AG10803 (cell line): ENCODE results near the gene CYP2A13.
"Not testable (repeated sequence)": the region's sequence is repeated elsewhere in the genome, so short reads cannot be mapped to it uniquely, and the experiment has no call there.

Source experiments
- DNase-seq: peaks from one replicate; pipeline ENCODE4 v3.0.0; 2010; ENCODE audit warnings: low read depth
- H3K4me3 ChIP-seq: 2 replicates; pipeline ENCODE4 v1.5.1; 2011; ENCODE audit warnings: mild to moderate bottlenecking, low read length, control low read depth
- CTCF ChIP-seq: conservative IDR thresholded peaks from 2 replicates; pipeline ENCODE4 v1.5.1; 2011; ENCODE audit warnings: mild to moderate bottlenecking, low read length, control low read depth, inconsistent platforms

CYP2A13 gene

GRCh38 chr19:41123716-41124294 lies 35.6 kb downstream of the CYP2A13 start:
- no peak for TF ChIP-seq CTCF
- DNase-seq = no peak
- no peak overlapping the region for H3K4me3 ChIP-seq

GRCh38 chr19:41126765-41127203 lies 38.5 kb downstream of the CYP2A13 start:
- peak; percentile 2 for DNase-seq
- TF ChIP-seq CTCF = peak; percentile 72
- H3K4me3 ChIP-seq = not testable (repeated sequence)

- not testable (repeated sequence) for DNase-seq
These were observed 39.1 kb downstream of the CYP2A13 start for GRCh38 chr19:41127362-41127761.

GRCh38 chr19:41127801-41128300 lies 39.6 kb downstream of the CYP2A13 start:
- DNase-seq = peak; percentile 31
- peak overlapping the region; percentile 24; the same call in 1 of the 2 replicates for H3K4me3 ChIP-seq
- TF ChIP-seq CTCF = peak; percentile 10

More at GRCh38 chr19:41127362-41127761, 39.1 kb downstream of the CYP2A13 start:
- not testable (repeated sequence) for H3K4me3 ChIP-seq

- TF ChIP-seq CTCF = no peak
These were observed 40.4 kb downstream of the CYP2A13 start for GRCh38 chr19:41128692-41129091.

GRCh38 chr19:41131186-41131585 lies 42.9 kb downstream of the CYP2A13 start:
- DNase-seq = no peak
- no peak overlapping the region for H3K4me3 ChIP-seq
- no peak for TF ChIP-seq CTCF

More at GRCh38 chr19:41128692-41129091, 40.4 kb downstream of the CYP2A13 start:
- no peak for DNase-seq
- no peak overlapping the region for H3K4me3 ChIP-seq

GRCh38 chr19:41133260-41133659 lies 45.0 kb downstream of the CYP2A13 start:
- no peak for TF ChIP-seq CTCF
- no peak overlapping the region for H3K4me3 ChIP-seq
- DNase-seq = no peak
